A549 (cell line): ENCODE measurements around the gene ZNF595.
"Not testable (repeated sequence)": the region's sequence is repeated elsewhere in the genome, so short reads cannot be mapped to it uniquely, and the experiment has no call there.

Experiments used
- CTCF ChIP-seq: fragments of >200 bp; sonication (Bioruptor Twin); formaldehyde crosslinking; IDR thresholded peaks from 3 replicates; pipeline ENCODE4 v1.5.1; 2016
- NFE2L2 ChIP-seq: fragments of 150-350 bp; conservative IDR thresholded peaks from 2 replicates; pipeline ENCODE4 v1.6.1; 2014; ENCODE audit warnings: low read length
- SMC3 ChIP-seq: fragments of >200 bp; sonication (Bioruptor Twin); formaldehyde crosslinking; IDR thresholded peaks from 3 replicates; pipeline ENCODE4 v1.6.1; 2018; ENCODE audit warnings: inconsistent platforms

- not testable (repeated sequence) for TF ChIP-seq CTCF, NFE2L2, SMC3
Measured at GRCh38 chr4:36559-37415, 16.3 kb upstream of the ZNF595 start.
